ENCODE results near the gene RPS6KA3.

RPS6KA3 gene

DNA sequence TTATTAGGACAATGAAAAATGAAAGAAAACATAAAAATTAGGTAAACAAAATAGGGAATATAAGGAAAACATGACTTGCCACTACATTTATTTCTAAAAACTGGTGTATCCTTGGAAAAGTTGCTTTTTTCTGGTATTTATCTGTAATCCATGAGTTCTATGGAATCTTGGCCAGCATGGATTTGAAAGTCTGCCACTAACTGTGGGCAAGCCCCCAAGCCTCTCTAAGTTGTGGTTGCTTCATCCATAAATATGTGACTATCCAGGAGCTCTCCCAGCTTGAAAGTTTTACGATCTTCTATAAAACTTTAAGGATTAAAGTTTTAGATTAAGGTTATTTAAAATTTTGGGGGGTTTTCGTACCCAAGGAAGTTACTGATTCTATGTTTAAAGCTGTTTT lies 21.8 kb downstream of the RPS6KA3 start:
- no peak overlapping the region for H3K4me3 ChIP-seq (ENCODE audit: low read depth, low read length)
- TF ChIP-seq CTCF (IDR thresholded peaks at IDR 0.05; ENCODE audit: low read depth, low read length, missing control alignments): no peak
- peak; percentile 52 for DNase-seq (ENCODE audit: low read depth)
- in situ Hi-C loops (cut with HindIII; ENCODE audit: low sequenced_read_pairs): no loop called here

- H3K4me3 ChIP-seq (ENCODE audit: low read depth, low read length): no peak overlapping the region
- in situ Hi-C loops (cut with HindIII; ENCODE audit: low sequenced_read_pairs): no loop called here
- TF ChIP-seq CTCF (IDR thresholded peaks at IDR 0.05; ENCODE audit: low read depth, low read length, missing control alignments): no peak
- no peak for DNase-seq (ENCODE audit: low read depth)
Measured at GRCh38 chrX:20240201-20240600, 26.5 kb downstream of the RPS6KA3 start.

GRCh38 chrX:20237864-20238263 lies 28.8 kb downstream of the RPS6KA3 start:
- H3K4me3 ChIP-seq (ENCODE audit: low read depth, low read length): no peak overlapping the region
- no peak for TF ChIP-seq CTCF (IDR thresholded peaks at IDR 0.05; ENCODE audit: low read depth, low read length, missing control alignments)
- no peak for DNase-seq (ENCODE audit: low read depth)
- in situ Hi-C loops (cut with HindIII; ENCODE audit: low sequenced_read_pairs): no loop called here

DNA sequence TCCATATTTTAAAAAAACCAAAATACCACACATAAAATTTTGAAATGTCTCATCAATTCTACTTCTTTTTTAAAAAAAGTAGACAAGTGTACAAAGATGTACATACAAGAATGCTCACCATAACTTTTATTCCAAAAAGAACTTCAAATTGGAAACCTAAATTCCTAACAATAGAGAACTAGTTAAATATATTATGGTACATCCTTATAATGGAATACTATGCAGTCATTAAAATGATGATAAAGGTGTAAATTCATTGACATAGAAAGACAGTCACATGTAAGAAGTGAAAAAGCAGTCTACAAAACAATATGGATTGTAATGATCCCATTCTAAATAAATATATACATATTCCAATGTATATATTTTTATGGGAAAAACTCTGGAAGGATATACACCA lies 31.0 kb downstream of the RPS6KA3 start:
- in situ Hi-C loops (cut with HindIII; ENCODE audit: low sequenced_read_pairs): no loop called here
- no peak for DNase-seq (ENCODE audit: low read depth)
- no peak overlapping the region for H3K4me3 ChIP-seq (ENCODE audit: low read depth, low read length)
- TF ChIP-seq CTCF (IDR thresholded peaks at IDR 0.05; ENCODE audit: low read depth, low read length, missing control alignments): no peak

DNA sequence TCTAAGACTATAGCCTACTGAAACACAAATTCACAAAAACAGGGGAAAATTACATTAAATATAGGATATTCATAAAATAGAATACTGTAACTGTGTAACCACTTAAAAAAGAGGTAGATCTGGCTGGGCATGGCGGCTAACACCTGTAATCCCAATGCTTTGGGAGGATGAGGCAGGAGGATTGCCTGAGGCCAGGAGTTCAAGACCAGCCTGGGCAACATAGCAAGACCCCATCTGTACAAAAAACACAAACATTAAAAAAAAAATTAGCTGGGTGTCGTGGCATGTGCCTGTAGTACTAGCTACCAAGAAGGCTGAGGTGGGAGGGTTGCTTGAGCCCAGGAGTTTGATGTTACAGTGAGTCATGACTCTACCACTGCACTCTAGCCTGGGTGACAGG lies 33.4 kb downstream of the RPS6KA3 start:
- no peak for TF ChIP-seq CTCF (IDR thresholded peaks at IDR 0.05; ENCODE audit: low read depth, low read length, missing control alignments)
- no peak overlapping the region for H3K4me3 ChIP-seq (ENCODE audit: low read depth, low read length)
- no peak for DNase-seq (ENCODE audit: low read depth)
- in situ Hi-C loops (cut with HindIII; ENCODE audit: low sequenced_read_pairs): no loop called here

DNA sequence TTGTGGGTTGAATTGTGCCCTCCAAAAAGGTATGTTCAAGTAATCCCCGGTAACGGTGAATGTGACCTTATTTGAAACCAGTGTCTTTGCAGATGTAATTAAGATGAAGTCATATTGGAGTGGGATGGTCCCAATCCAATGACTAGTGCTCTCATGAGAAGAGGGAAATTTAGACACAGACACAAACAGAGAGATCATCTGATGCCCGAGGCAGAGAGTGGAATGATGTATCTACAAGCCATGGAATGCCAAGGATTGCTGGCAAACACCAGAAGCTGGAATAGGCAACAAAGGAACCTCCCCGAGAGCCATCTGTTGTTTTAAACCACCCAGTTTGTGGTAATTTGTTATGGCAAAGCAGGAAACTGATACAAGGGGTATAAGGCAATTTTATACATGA lies 35.1 kb downstream of the RPS6KA3 start:
- no peak overlapping the region for H3K4me3 ChIP-seq (ENCODE audit: low read depth, low read length)
- no peak for TF ChIP-seq CTCF (IDR thresholded peaks at IDR 0.05; ENCODE audit: low read depth, low read length, missing control alignments)
- DNase-seq (ENCODE audit: low read depth): no peak
- in situ Hi-C loops (cut with HindIII; ENCODE audit: low sequenced_read_pairs): no loop called here

GRCh38 chrX:20230406-20230805 lies 36.3 kb downstream of the RPS6KA3 start:
- no peak for TF ChIP-seq CTCF (IDR thresholded peaks at IDR 0.05; ENCODE audit: low read depth, low read length, missing control alignments)
- no peak overlapping the region for H3K4me3 ChIP-seq (ENCODE audit: low read depth, low read length)
- in situ Hi-C loops (cut with HindIII; ENCODE audit: low sequenced_read_pairs): no loop called here
- no peak for DNase-seq (ENCODE audit: low read depth)
